H1 (cell line): ENCODE results near the gene TAF12. TPM values are rescaled to one million over a fixed set of nuclear protein-coding genes. Genes with fewer than 3 reads are reported as not detected.
A peak's percentile ranks its signal among the peaks of the same experiment; 100 is the strongest.

Source experiments
- CTCF ChIA-PET: fragments of 300-600 bp; sonication (Branson Sonifier 250); formaldehyde crosslinking; loops from one replicate; lab custom pipeline; 2021; ENCODE audit not compliant: partially characterized antibody; lab: Charles Lee
- POLR2A ChIA-PET: fragments of 300-600 bp; sonication (Branson Sonifier 250); formaldehyde crosslinking; loops from one replicate; lab custom pipeline; 2021; ENCODE audit warnings: inconsistent platforms; ENCODE audit not compliant: partially characterized antibody; lab: Charles Lee
- DNase-seq, 2 experiments: peaks; one replicate each; pipeline versions ENCODE4 v3.0.0 to v3.0.0-alpha.2; 2010 to 2022; ENCODE audit warnings: low spot score in 2 of 2, low read depth in 1 of 2, mixed read lengths in 1 of 2
- FAIRE-seq: peaks from 2 replicates; lab custom pipeline; 2011; peaks lifted over from hg19 to GRCh38; lab: Jason Lieb, UNC
- H2AFZ ChIP-seq: 2 replicates; pipeline ENCODE4 v1.8.1; 2012; ENCODE audit warnings: low read length, inconsistent platforms
- H2AK5ac ChIP-seq: 2 replicates; pipeline ENCODE4 v1.6.1; 2013; ENCODE audit warnings: low read depth, low read length
- H2BK120ac ChIP-seq: replicated peaks from 2 replicates; pipeline ENCODE3; 2013; ENCODE audit warnings: low read depth, low read length, inconsistent platforms
- H2BK12ac ChIP-seq: 2 replicates; pipeline ENCODE4 v1.6.1; 2013; ENCODE audit warnings: low read depth, low read length
- H2BK15ac ChIP-seq: 2 replicates; pipeline ENCODE4 v1.6.1; 2013; ENCODE audit warnings: low read length
- H2BK20ac ChIP-seq: 2 replicates; pipeline ENCODE4 v1.6.1; 2013; ENCODE audit warnings: low read length
- H2BK5ac ChIP-seq: 2 replicates; pipeline ENCODE4 v1.6.1; 2013; ENCODE audit warnings: low read depth, low read length
- H3K14ac ChIP-seq: 2 replicates; pipeline ENCODE4 v1.6.1; 2013; ENCODE audit warnings: inconsistent platforms; ENCODE audit not compliant: insufficient read length
- H3K18ac ChIP-seq: 2 replicates; pipeline ENCODE4 v1.6.1; 2013; ENCODE audit warnings: low read length; ENCODE audit errors: extremely low read depth
- H3K23ac ChIP-seq: 2 replicates; pipeline ENCODE4 v1.6.1; 2013; ENCODE audit warnings: inconsistent platforms; ENCODE audit not compliant: insufficient read length
- H3K23me2 ChIP-seq: 2 replicates; pipeline ENCODE4 v1.6.1; 2013; ENCODE audit warnings: low read depth, low read length
- H3K27ac ChIP-seq: 2 replicates; pipeline ENCODE4 v1.6.1; 2011; ENCODE audit warnings: low read depth, low read length, inconsistent platforms
- H3K27me3 ChIP-seq, 4 experiments: replicated peaks in 1 of 4; 1 replicate in 1 of 4; 2 replicates in 3 of 4; pipeline versions ENCODE4 v1.6.1 to v1.8.1; 2011 to 2013; ENCODE audit warnings: low read length in 3 of 4, mild to moderate bottlenecking in 3 of 4, inconsistent platforms in 2 of 4, mixed read lengths in 2 of 4, moderate library complexity in 1 of 4; ENCODE audit not compliant: control insufficient read depth in 3 of 4, insufficient read depth in 3 of 4; ENCODE audit errors: extremely low read depth in 1 of 4
- H3K36me3 ChIP-seq, 4 experiments: 2 replicates each; pipeline versions ENCODE4 v1.6.1 to v1.8.1; 2011 to 2013; ENCODE audit warnings: mild to moderate bottlenecking in 4 of 4, low read length in 3 of 4, moderate library complexity in 2 of 4, control low read depth in 1 of 4, inconsistent platforms in 1 of 4; ENCODE audit not compliant: insufficient read depth in 4 of 4, control insufficient read depth in 2 of 4
- H3K4ac ChIP-seq: replicated peaks from 2 replicates; pipeline ENCODE3; 2013; ENCODE audit warnings: low read length, low read depth, mixed read lengths, inconsistent platforms; ENCODE audit not compliant: insufficient read length
- H3K4me1 ChIP-seq, 4 experiments: replicated peaks in 1 of 4; 1 replicate in 1 of 4; 2 replicates in 3 of 4; pipeline versions ENCODE4 v1.6.1 to v1.8.1; 2011 to 2013; ENCODE audit warnings: low read length in 3 of 4, inconsistent platforms in 2 of 4, mixed read lengths in 1 of 4; ENCODE audit not compliant: insufficient read depth in 4 of 4, control insufficient read depth in 3 of 4
- H3K4me2 ChIP-seq, 2 experiments: 2 replicates each; pipeline versions ENCODE4 v1.6.1 to v1.8.1; 2011 to 2013; ENCODE audit warnings: low read depth in 2 of 2, low read length in 2 of 2, control low read depth in 1 of 2, inconsistent platforms in 1 of 2, mild to moderate bottlenecking in 1 of 2; ENCODE audit not compliant: insufficient read depth in 1 of 2
- H3K4me3 ChIP-seq, 4 experiments: fragments of 200-600, 300-600 bp in 1 of 4; sonication (generic), shearing (Covaris generic), sonication (Bioruptor Twin) in 1 of 4; 2 replicates each; pipeline versions ENCODE4 v1.5.1 to v1.8.1; 2011 to 2016; ENCODE audit warnings: low read length in 4 of 4, low read depth in 3 of 4, control low read depth in 2 of 4, inconsistent platforms in 2 of 4, mild to moderate bottlenecking in 2 of 4, mixed read lengths in 1 of 4, moderate library complexity in 1 of 4; ENCODE audit not compliant: insufficient read depth in 2 of 4; ENCODE audit errors: extremely low read depth in 1 of 4
- H3K56ac ChIP-seq: replicated peaks from 2 replicates; pipeline ENCODE3; 2013; ENCODE audit warnings: low read depth, mild to moderate bottlenecking, mixed read lengths, low read length, inconsistent platforms; ENCODE audit not compliant: insufficient read length
- H3K79me1 ChIP-seq: 2 replicates; pipeline ENCODE4 v1.6.1; 2013; ENCODE audit warnings: low read depth, low read length, control low read depth
- H3K79me2 ChIP-seq, 2 experiments: 2 replicates each; pipeline versions ENCODE4 v1.6.1 to v1.8.1; 2012 to 2013; ENCODE audit warnings: low read length in 2 of 2, mild to moderate bottlenecking in 2 of 2, inconsistent platforms in 1 of 2; ENCODE audit not compliant: insufficient read depth in 2 of 2, control insufficient read depth in 1 of 2
- H3K9ac ChIP-seq, 4 experiments: replicated peaks in 1 of 4; 1 replicate in 1 of 4; 2 replicates in 3 of 4; pipeline versions ENCODE4 v1.6.1 to v1.8.1; 2011 to 2013; ENCODE audit warnings: low read depth in 3 of 4, low read length in 3 of 4, control low read depth in 2 of 4, mild to moderate bottlenecking in 2 of 4, moderate library complexity in 2 of 4, inconsistent platforms in 1 of 4; ENCODE audit errors: extremely low read depth in 1 of 4
- H3K9me3 ChIP-seq, 2 experiments: 2 replicates each; pipeline versions ENCODE4 v1.6.1 to v1.8.1; 2012 to 2013; ENCODE audit warnings: mild to moderate bottlenecking in 2 of 2, moderate library complexity in 2 of 2, control low read depth in 1 of 2, inconsistent platforms in 1 of 2, low read depth in 1 of 2, low read length in 1 of 2, mixed read lengths in 1 of 2; ENCODE audit not compliant: insufficient read depth in 2 of 2
- H4K20me1 ChIP-seq, 2 experiments: replicated peaks in 1 of 2; 2 replicates each; pipeline versions ENCODE3 to v1.8.1; 2011 to 2013; ENCODE audit warnings: inconsistent platforms in 2 of 2, low read length in 2 of 2, mild to moderate bottlenecking in 1 of 2; ENCODE audit not compliant: insufficient read depth in 2 of 2, control insufficient read depth in 1 of 2
- H4K5ac ChIP-seq: 2 replicates; pipeline ENCODE4 v1.6.1; 2013; ENCODE audit warnings: low read length, low read depth, mixed read lengths, inconsistent platforms; ENCODE audit not compliant: insufficient read length
- H4K8ac ChIP-seq: 2 replicates; pipeline ENCODE4 v1.8.0; 2013; ENCODE audit warnings: mild to moderate bottlenecking, moderate library complexity, low read length, inconsistent platforms; ENCODE audit not compliant: insufficient read depth; ENCODE audit errors: extremely low read depth
- H4K91ac ChIP-seq: replicated peaks from 2 replicates; pipeline ENCODE3; 2013; ENCODE audit warnings: low read length, mixed read lengths, inconsistent platforms; ENCODE audit not compliant: insufficient read length
- CHD1 ChIP-seq: IDR thresholded peaks from 2 replicates; pipeline ENCODE4 v1.6.1; 2012; ENCODE audit warnings: low read depth, low read length, improper control_type of control experiment
- GABPA ChIP-seq: IDR thresholded peaks from 2 replicates; pipeline ENCODE4 v1.6.1; 2011; ENCODE audit warnings: mild to moderate bottlenecking, low read length, moderate library complexity, borderline replicate concordance; ENCODE audit not compliant: insufficient read depth
- KDM5A ChIP-seq: fragments of 200-600 bp; IDR thresholded peaks from 2 replicates; pipeline ENCODE4 v1.7.1; 2012; ENCODE audit warnings: mild to moderate bottlenecking, low read length, inconsistent platforms, mixed read lengths
- PHF8 ChIP-seq: fragments of 200-600 bp; sonication (generic); conservative IDR thresholded peaks from 2 replicates; pipeline ENCODE4 v1.7.1; 2012; ENCODE audit warnings: low read depth, mild to moderate bottlenecking, inconsistent platforms, low read length, moderate library complexity
- SAP30 ChIP-seq: fragments of 300-600 bp; sonication (generic); IDR thresholded peaks from 2 replicates; pipeline ENCODE4 v1.7.1; 2012; ENCODE audit warnings: low read length, moderate library complexity, mild to moderate bottlenecking, inconsistent platforms; ENCODE audit not compliant: insufficient read depth, insufficient replicate concordance
- SIN3A ChIP-seq, 2 experiments: IDR thresholded peaks in 1 of 2; conservative IDR thresholded peaks in 1 of 2; 2 replicates each; pipeline ENCODE4 v1.6.1; 2011 to 2012; ENCODE audit warnings: low read length in 2 of 2, improper control_type of control experiment in 1 of 2, low read depth in 1 of 2, mild to moderate bottlenecking in 1 of 2
- SP1 ChIP-seq: IDR thresholded peaks from 2 replicates; pipeline ENCODE4 v1.6.1; 2011; ENCODE audit warnings: low read depth, low read length
- SP4 ChIP-seq: IDR thresholded peaks from 2 replicates; pipeline ENCODE4 v1.6.1; 2012; ENCODE audit warnings: low read length, inconsistent platforms
- TBP ChIP-seq: IDR thresholded peaks from 2 replicates; pipeline ENCODE4 v1.6.1; 2011; ENCODE audit warnings: low read depth, low read length, improper control_type of control experiment
- WGBS, 2 experiments: shearing (Covaris generic) in 1 of 2; methylation state at CpG; one replicate each; pipeline versions ENCODE4 v1.1.6 to v1.1.7; 2013 to 2015; ENCODE audit warnings: low lambda C conversion rate in 2 of 2, mixed read lengths in 2 of 2, inconsistent platforms in 1 of 2, low coverage in 1 of 2, missing lambda C conversion rate in 1 of 2; ENCODE audit not compliant: insufficient replicate concordance in 2 of 2, insufficient coverage in 1 of 2, insufficient read length in 1 of 2; ENCODE audit errors: extremely low coverage in 1 of 2, missing lambda C conversion rate in 1 of 2; 5-methylcytosine and 5-hydroxymethylcytosine counted together
- polyA plus RNA-seq, 7 experiments: library from polyadenylated mRNA; depleted of rRNA in 3 of 7; stranded (reverse) in 5 of 7; unstranded in 2 of 7; fragments of >200 nt in 5 of 7; fragments of 200-250 nt in 2 of 7; gene quantifications; 1 replicate in 5 of 7; 2 replicates in 1 of 7; 4 replicates in 1 of 7; pipeline versions ENCODE4 v1.2.1 to v1.2.3, GENCODE V29; 2011 to 2013; ENCODE audit warnings: missing spikeins in 2 of 7, mixed read lengths in 2 of 7
- total RNA-seq: library from RNA; stranded (reverse); fragmentation: NEBNext Ultra II Directional; extraction: Animal tissue kit (Norgen Biotek cat#: 25700); gene quantifications from 2 replicates; pipeline ENCODE4 v1.2.1, GENCODE V29; 2021
- TF ChIP-seq, protein P1 (sequence below): IDR thresholded peaks from 2 replicates; pipeline ENCODE4 v1.6.1; 2012; ENCODE audit warnings: inconsistent platforms

Gene TAF12
- total and polyA plus RNA-seq, 2 of the 8 experiments (the other 6 are each of a cell fraction or from before 2014, with no cell fraction given) = 25.1 to 27.2 TPM

DNA sequence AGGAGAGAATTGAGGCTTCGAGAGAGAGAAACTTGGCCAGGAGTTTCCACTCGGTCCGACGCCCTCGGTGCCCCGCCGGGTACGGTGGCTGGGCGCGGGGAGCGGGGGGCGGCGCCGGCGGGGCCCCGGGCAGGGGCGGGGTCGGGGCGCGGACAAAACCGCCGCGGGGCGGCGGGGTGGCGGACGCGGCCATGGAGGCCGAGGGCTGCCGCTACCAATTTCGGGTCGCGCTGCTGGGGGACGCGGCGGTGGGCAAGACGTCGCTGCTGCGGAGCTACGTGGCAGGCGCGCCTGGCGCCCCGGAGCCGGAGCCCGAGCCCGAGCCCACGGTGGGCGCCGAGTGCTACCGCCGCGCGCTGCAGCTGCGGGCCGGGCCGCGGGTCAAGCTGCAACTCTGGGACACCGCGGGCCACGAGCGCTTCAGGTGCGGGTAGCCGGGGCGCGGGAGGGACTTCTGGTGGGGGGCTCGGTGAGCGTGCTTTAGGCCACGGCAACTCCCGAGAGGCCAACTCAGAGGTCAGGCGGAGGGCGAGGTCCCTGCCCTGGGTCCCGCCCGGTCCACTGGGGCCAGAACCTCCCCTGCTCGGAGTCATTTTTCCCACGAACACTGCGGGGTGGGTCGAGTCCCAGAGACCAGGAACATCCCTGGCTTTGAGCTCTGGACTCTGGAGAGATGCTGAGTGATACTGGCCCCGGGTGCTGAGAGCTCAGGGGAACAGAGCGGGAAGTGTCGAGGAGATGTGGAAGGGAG is 50.4 kb downstream of the TAF12 start:
- CTCF ChIA-PET = interaction anchor here (0.6 to 3.1 kb wide), 5 partner anchors 10 to 1523 kb away, joined by 3 to 16 read pairs (median 7); no protein-coding TSS in a partner anchor
- TF ChIP-seq CHD1 (no peak), PHF8 (peak; percentile 50; the same call in 1 of the 2 replicates), SP1 (no peak), SAP30 (no peak), SP4 (no peak), SIN3A (conservative IDR thresholded peaks at IDR 0.05 in 1 of 2, IDR thresholded peaks at IDR 0.05 in 1 of 2; ENCODE audit: low read depth in 1 of 2, low read length in 2 of 2) (no peak; a peak in 1 of 4 replicates), TBP (no peak), KDM5A (no peak), GABPA (no peak)
- TF ChIP-seq, protein P1, sequence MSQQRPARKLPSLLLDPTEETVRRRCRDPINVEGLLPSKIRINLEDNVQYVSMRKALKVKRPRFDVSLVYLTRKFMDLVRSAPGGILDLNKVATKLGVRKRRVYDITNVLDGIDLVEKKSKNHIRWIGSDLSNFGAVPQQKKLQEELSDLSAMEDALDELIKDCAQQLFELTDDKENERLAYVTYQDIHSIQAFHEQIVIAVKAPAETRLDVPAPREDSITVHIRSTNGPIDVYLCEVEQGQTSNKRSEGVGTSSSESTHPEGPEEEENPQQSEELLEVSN = peak; percentile 74

More for the DNA sequence above, 50.4 kb downstream of the TAF12 start:
- Histone ChIP-seq H3K79me1 (no peaks in the 10 kb centered on the region), H2AFZ (no peak overlapping the region), H3K36me3 (no peaks in the 10 kb centered on the region), H3K18ac (peak overlapping the region; percentile 36), H2BK5ac (no peak overlapping the region), H3K4me2 (peak overlapping the region; percentile 55 to 87), H2BK12ac (no peak overlapping the region; the same call in 1 of the 2 replicates), H2BK20ac (no peak overlapping the region), H3K56ac (peak overlapping the region; percentile 25), H4K5ac (no peak overlapping the region), H3K14ac (no peak overlapping the region), H3K27ac (no peak overlapping the region), H2AK5ac (no peak overlapping the region; the same call in 1 of the 2 replicates), H3K9ac (peak overlapping the region; percentile 45 to 77 (median 54); a peak in 6 of 7 replicates), H4K8ac (no peak overlapping the region; the same call in 1 of the 2 replicates), H3K9me3 (no peaks in the 10 kb centered on the region; a peak in 1 of 4 replicates), H3K4ac (no peak overlapping the region), H3K23me2 (no peaks in the 10 kb centered on the region; the same call in none of the 2 replicates), H2BK120ac (no peak overlapping the region), H3K23ac (no peak overlapping the region), H3K79me2 (no peaks in the 10 kb centered on the region; a peak in 1 of 4 replicates), H2BK15ac (peak overlapping the region; percentile 46; the same call in 1 of the 2 replicates), H3K4me1 (peaks cover 9 to 18% (median 16%) of the 10 kb centered on the region in 4 experiments), H4K20me1 (no peaks in the 10 kb centered on the region), H4K91ac (no peak overlapping the region), H3K4me3 (peak overlapping the region; percentile 40 to 66 (median 56)), H3K27me3 (peaks cover 0 to 7% (median 2%) of the 10 kb centered on the region in 4 experiments; a peak in 3 of 7 replicates)
- DNase-seq (peak in 1 of 2 experiments; percentile 55), FAIRE-seq (no peak)
- POLR2A ChIA-PET = interaction anchor here (1.0 to 21.8 kb wide), 9 partner anchors 10 to 144 kb away, joined by 3 to 473 read pairs (median 4); partner anchors contain the start of genes GMEB1, RCC1, RNU11 and TAF12
- 3% methylated on average over 46 of the region's 81 CpGs; no CpG with 5 or more reads in 1 of the 2 experiments for WGBS, 2 experiments
